A673 (cell line): ENCODE results near the gene GRHPR. TPM values are rescaled to one million over a fixed set of nuclear protein-coding genes. Genes with fewer than 3 reads are reported as not detected.

ENCODE experiments used
- BruUV-seq: library from RNA; stranded (reverse); fragments of 400-500 nt; replicated peaks from 2 replicates; lab custom pipeline; 2021; lab: Mats Ljungman, UMichigan
- CTCF ChIA-PET: fragments of 300-600 bp; sonication (Branson Sonifier 250); formaldehyde crosslinking; loops from one replicate; lab custom pipeline; 2022; ENCODE audit warnings: antibody characterized with exemption; lab: Charles Lee
- POLR2A ChIA-PET: fragments of 300-600 bp; sonication (Branson Sonifier 250); formaldehyde crosslinking; loops from one replicate; lab custom pipeline; 2022; ENCODE audit warnings: antibody characterized with exemption; ENCODE audit not compliant: low non-redundant PET; lab: Charles Lee
- DNase-seq: peaks from one replicate; pipeline ENCODE4 v3.0.0-alpha.2; 2015; ENCODE audit warnings: low spot score
- H3K27ac ChIP-seq: fragments of 200-600 bp; sonication (generic); 2 replicates; pipeline ENCODE4 v1.5.1; 2016; ENCODE audit warnings: mixed run types, low read depth, mild to moderate bottlenecking, mixed read lengths, antibody characterized with exemption, low read length; ENCODE audit not compliant: poor library complexity, severe bottlenecking
- H3K27me3 ChIP-seq: fragments of 200-600 bp; sonication (generic); replicated peaks from 2 replicates; pipeline ENCODE4 v1.6.1; 2017; ENCODE audit warnings: mixed run types, low read depth, mild to moderate bottlenecking, mixed read lengths, antibody characterized with exemption, low read length; ENCODE audit not compliant: insufficient read depth, poor library complexity
- H3K36me3 ChIP-seq: fragments of 200-600 bp; sonication (generic); 2 replicates; pipeline ENCODE4 v1.6.1; 2016; ENCODE audit warnings: mixed run types, mild to moderate bottlenecking, mixed read lengths, antibody characterized with exemption, low read length; ENCODE audit not compliant: insufficient read depth, poor library complexity, severe bottlenecking
- H3K4me1 ChIP-seq: fragments of 200-600 bp; sonication (generic); 2 replicates; pipeline ENCODE4 v1.6.1; 2017; ENCODE audit warnings: mixed run types, mild to moderate bottlenecking, mixed read lengths, antibody characterized with exemption, low read length; ENCODE audit not compliant: insufficient read depth, poor library complexity, severe bottlenecking
- H3K4me3 ChIP-seq: fragments of 200-600 bp; sonication (generic); 2 replicates; pipeline ENCODE4 v1.5.1; 2016; ENCODE audit warnings: low read depth, mixed run types, mild to moderate bottlenecking, mixed read lengths, low read length; ENCODE audit not compliant: poor library complexity, severe bottlenecking
- H3K9me3 ChIP-seq: fragments of 200-600 bp; sonication (generic); 2 replicates; pipeline ENCODE4 v1.6.1; 2016; ENCODE audit warnings: mixed run types, low read depth, mild to moderate bottlenecking, mixed read lengths, antibody characterized with exemption, low read length; ENCODE audit not compliant: poor library complexity, severe bottlenecking
- CTCF ChIP-seq: fragments of 300-800, 200-600 bp; sonication (generic); conservative IDR thresholded peaks from 2 replicates; pipeline ENCODE4 v1.5.1; 2017; ENCODE audit warnings: low read depth, mild to moderate bottlenecking, antibody characterized with exemption, low read length, moderate library complexity, mixed read lengths
- EZH2 ChIP-seq: fragments of 200-600 bp; sonication (generic); IDR thresholded peaks from 2 replicates; pipeline ENCODE4 v1.6.1; 2017; ENCODE audit warnings: borderline replicate concordance, low read depth, mild to moderate bottlenecking, mixed read lengths, antibody characterized with exemption, low read length; ENCODE audit not compliant: poor library complexity, severe bottlenecking
- intact Hi-C: fragments of 100-400 bp; cut with micrococcal nuclease; formaldehyde crosslinking; loops from one replicate; pipeline ENCODE4 v1.10.0; 2022; ENCODE audit not compliant: unreplicated experiment
- total RNA-seq: library from RNA; stranded (reverse); gene quantifications from 2 replicates; pipeline ENCODE4 v1.2.3, GENCODE V29; 2021

GRHPR gene
- total RNA-seq, 1 experiment from 2014 or later = 102 TPM

- Histone ChIP-seq H3K27me3 (no peaks in the 10 kb centered on the region), H3K27ac (no peak overlapping the region), H3K4me3 (no peak overlapping the region), H3K36me3 (no peaks in the 10 kb centered on the region), H3K4me1 (no peaks in the 10 kb centered on the region), H3K9me3 (no peaks in the 10 kb centered on the region)
- no TSS peak for BruUV-seq
- TF ChIP-seq CTCF (no peak), EZH2 (no peak)
- no peak for DNase-seq
- intact Hi-C loops = no loop called here
- POLR2A ChIA-PET = no interaction called here
- CTCF ChIA-PET = interaction anchor here (0.6 kb wide), 1 partner anchor 32 kb away, joined by 3 read pairs; no protein-coding TSS in a partner anchor
Measured at GRCh38 chr9:37374892-37375291, 47.6 kb upstream of the GRHPR start.

GRCh38 chr9:37377688-37378612, 44.5 kb upstream of the GRHPR start:
- Histone ChIP-seq H3K27ac (no peak overlapping the region), H3K4me1 (peaks cover 2% of the 10 kb centered on the region), H3K9me3 (no peaks in the 10 kb centered on the region), H3K4me3 (no peak overlapping the region), H3K27me3 (no peaks in the 10 kb centered on the region), H3K36me3 (no peaks in the 10 kb centered on the region)
- intact Hi-C loops = no loop called here
- no peak for TF ChIP-seq CTCF
- BruUV-seq = no TSS peak
- POLR2A ChIA-PET = interaction anchor here (0.6 kb wide), 1 partner anchor 48 kb away, joined by 3 read pairs; no protein-coding TSS in a partner anchor
- CTCF ChIA-PET = no interaction called here
- DNase-seq = no peak

- no TSS peak for BruUV-seq
- CTCF ChIA-PET = no interaction called here
- Histone ChIP-seq H3K9me3 (no peaks in the 10 kb centered on the region), H3K4me3 (no peak overlapping the region), H3K27me3 (no peaks in the 10 kb centered on the region), H3K4me1 (peaks cover 9% of the 10 kb centered on the region), H3K36me3 (no peaks in the 10 kb centered on the region), H3K27ac (no peak overlapping the region)
- TF ChIP-seq CTCF (no peak), EZH2 (no peak)
- DNase-seq = no peak
- POLR2A ChIA-PET = no interaction called here
- intact Hi-C loops = no loop called here
Measured at GRCh38 chr9:37378613-37379004, 43.9 kb upstream of the GRHPR start.
